Measurements from ENCODE around the gene TMF1. TPM values are rescaled to one million over a fixed set of nuclear protein-coding genes. Genes with fewer than 3 reads are reported as not detected.

Gene TMF1
- total RNA-seq, 1 donor from 2014 or later, result 38.0 TPM

DNA sequence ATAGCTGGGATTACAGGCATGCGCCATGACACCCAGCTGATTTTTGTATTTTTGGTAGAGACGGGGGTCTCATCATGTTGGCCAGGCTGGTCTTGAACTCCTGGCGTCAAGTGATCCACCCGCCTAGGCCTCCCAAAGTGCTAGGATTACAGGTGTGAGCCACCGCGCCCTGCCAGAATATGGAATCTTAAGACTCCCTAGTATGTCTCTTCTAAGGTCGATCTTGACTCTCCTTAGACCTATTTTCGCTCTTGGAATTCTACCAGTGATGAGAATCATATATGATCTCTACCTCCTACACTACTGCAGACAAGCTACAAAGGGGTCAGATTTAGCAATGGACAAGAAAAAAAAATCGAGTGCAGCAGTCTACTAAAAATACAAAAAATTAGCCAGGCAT lies 19.4 kb downstream of the TMF1 start:
- DNase-seq (no peak), ATAC-seq (no peak)
- TF ChIP-seq CTCF (IDR thresholded peaks at IDR 0.05), result no peak
- H3K4me1 ChIP-seq, result no peaks in the 10 kb centered on the region
- H3K9me3 ChIP-seq, result no peaks in the 10 kb centered on the region
- H3K36me3 ChIP-seq, result peaks cover 99% of the 10 kb centered on the region
- no peak overlapping the region for H3K27ac ChIP-seq
- intact Hi-C loops (cut with DNase I), result no loop called here
- H3K4me3 ChIP-seq, result no peak overlapping the region
- no peaks in the 10 kb centered on the region for H3K27me3 ChIP-seq

DNA sequence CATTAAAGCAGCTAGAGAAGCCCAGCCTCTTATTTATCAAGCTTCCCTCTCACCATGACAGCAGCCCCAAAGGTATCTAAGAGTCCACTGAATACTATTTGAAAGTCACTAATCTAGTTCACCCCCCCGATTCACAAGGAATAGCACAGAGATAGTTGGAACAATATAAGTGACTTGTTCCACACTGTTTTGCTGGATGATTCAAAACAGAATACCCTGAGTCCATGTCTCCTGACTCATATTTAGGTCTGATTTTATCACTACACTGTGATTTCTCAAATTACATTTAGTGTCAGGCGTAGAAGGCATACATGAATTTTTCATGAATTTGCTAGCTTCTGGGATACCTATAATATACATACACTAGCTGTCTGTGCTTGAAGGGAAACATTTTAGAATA lies 20.0 kb downstream of the TMF1 start:
- H3K4me1 ChIP-seq, result no peaks in the 10 kb centered on the region
- H3K9me3 ChIP-seq, result no peaks in the 10 kb centered on the region
- H3K27me3 ChIP-seq, result no peaks in the 10 kb centered on the region
- peaks cover 99% of the 10 kb centered on the region for H3K36me3 ChIP-seq
- intact Hi-C loops (cut with DNase I), result no loop called here
- ATAC-seq (no peak), DNase-seq (no peak)
- H3K27ac ChIP-seq, result no peak overlapping the region
- TF ChIP-seq CTCF (IDR thresholded peaks at IDR 0.05), result no peak
- H3K4me3 ChIP-seq, result no peak overlapping the region

GRCh38 chr3:69031635-69032034 lies 20.5 kb downstream of the TMF1 start:
- TF ChIP-seq CTCF (IDR thresholded peaks at IDR 0.05), result no peak

DNA sequence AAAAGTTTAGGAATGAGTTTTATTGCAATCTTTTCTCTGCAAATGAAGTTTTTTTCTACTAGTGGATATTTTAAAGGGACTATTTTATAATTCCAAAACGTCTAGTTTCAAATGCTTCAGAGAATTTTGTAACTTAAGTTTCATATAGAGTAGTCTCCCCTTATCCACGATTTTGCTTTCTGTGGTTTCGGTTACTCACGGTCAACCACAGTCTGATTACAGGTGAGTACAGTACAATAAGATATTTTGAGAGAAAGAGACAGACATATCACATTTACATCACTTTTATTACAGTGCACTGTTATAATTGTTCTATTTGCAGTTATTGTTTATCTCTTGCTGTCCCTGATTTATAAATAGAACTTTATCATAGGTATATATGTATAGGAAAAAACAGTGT lies 31.3 kb downstream of the TMF1 start:
- DNase-seq (no peak), ATAC-seq (no peak)
- no peak for TF ChIP-seq CTCF (IDR thresholded peaks at IDR 0.05)
- Histone ChIP-seq H3K4me3 (no peak overlapping the region), H3K4me1 (no peaks in the 10 kb centered on the region), H3K9me3 (no peaks in the 10 kb centered on the region), H3K36me3 (peaks cover 61% of the 10 kb centered on the region), H3K27me3 (no peaks in the 10 kb centered on the region), H3K27ac (no peak overlapping the region)
- intact Hi-C loops (cut with DNase I), result no loop called here

More at GRCh38 chr3:69031635-69032034, 20.5 kb downstream of the TMF1 start:
- Histone ChIP-seq H3K27me3 (no peaks in the 10 kb centered on the region), H3K36me3 (peaks cover 99% of the 10 kb centered on the region), H3K4me1 (no peaks in the 10 kb centered on the region), H3K4me3 (no peak overlapping the region), H3K9me3 (no peaks in the 10 kb centered on the region), H3K27ac (no peak overlapping the region)
- DNase-seq, result no peak
- ATAC-seq, result no peak
- intact Hi-C loops (cut with DNase I), result no loop called here

DNA sequence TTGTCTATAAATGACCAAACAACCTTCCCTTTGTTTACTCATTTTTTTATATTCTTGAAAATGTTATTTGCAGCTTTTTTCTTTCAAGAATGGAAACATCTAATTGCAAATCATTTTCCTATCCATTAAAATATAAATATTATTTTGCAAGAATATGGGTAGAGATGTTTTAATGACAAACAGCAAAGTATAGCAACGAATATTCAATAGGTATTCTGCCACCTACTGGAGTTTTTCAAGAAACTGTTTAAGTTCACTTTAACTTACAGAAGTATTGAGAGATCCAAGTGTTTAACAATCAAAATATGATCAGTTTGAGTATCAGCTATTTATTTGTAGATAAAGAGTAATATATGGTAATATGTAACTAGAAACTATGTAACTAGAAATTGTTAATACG lies 31.7 kb downstream of the TMF1 start:
- no peak overlapping the region for H3K4me3 ChIP-seq
- TF ChIP-seq CTCF (IDR thresholded peaks at IDR 0.05), result peak; percentile 34
- intact Hi-C loops (cut with DNase I), result no loop called here
- H3K9me3 ChIP-seq, result no peaks in the 10 kb centered on the region
- no peaks in the 10 kb centered on the region for H3K27me3 ChIP-seq
- peaks cover 57% of the 10 kb centered on the region for H3K36me3 ChIP-seq
- no peak for ATAC-seq
- no peak overlapping the region for H3K27ac ChIP-seq
- no peak for DNase-seq
- no peaks in the 10 kb centered on the region for H3K4me1 ChIP-seq

DNA sequence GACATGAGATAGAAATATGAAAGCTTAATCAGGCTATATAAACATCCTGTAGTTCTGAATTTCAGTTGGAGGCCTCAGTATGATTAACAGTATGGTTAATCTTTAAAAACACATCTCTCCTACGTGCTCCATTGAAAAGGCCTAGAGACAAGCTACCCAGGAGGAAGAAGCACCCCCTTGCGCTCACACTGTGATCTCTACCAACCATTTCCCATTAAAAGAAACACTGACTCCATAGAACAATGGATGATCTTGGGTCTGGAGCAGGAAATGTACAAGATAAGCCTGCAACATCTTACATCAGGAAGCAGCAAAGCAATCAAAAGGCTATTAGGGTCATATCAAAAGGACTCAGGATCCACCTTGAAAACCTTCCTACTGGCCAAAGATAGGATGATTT lies 35.2 kb downstream of the TMF1 start:
- no peak overlapping the region for H3K4me3 ChIP-seq
- intact Hi-C loops (cut with DNase I), result no loop called here
- DNase-seq, result no peak
- TF ChIP-seq CTCF (IDR thresholded peaks at IDR 0.05), result no peak
- H3K27ac ChIP-seq, result no peak overlapping the region
- H3K27me3 ChIP-seq, result no peaks in the 10 kb centered on the region
- peaks cover 10% of the 10 kb centered on the region for H3K4me1 ChIP-seq
- ATAC-seq, result no peak
- H3K36me3 ChIP-seq, result peaks cover 22% of the 10 kb centered on the region
- no peaks in the 10 kb centered on the region for H3K9me3 ChIP-seq
